Panc1 (cell line): ENCODE measurements around the gene LDLRAD4. TPM values are rescaled to one million over a fixed set of nuclear protein-coding genes. Genes with fewer than 3 reads are reported as not detected.

Experiments
- ATAC-seq: fragments of 200-7000 bp; cut with Tn5 transposase; 2 replicates; pipeline ENCODE4 v1.9.1; 2020; ENCODE audit warnings: mild to moderate bottlenecking, moderate library complexity
- BruUV-seq: library from RNA; stranded (reverse); fragments of 400-500 nt; replicated peaks from 2 replicates; lab custom pipeline; 2021; lab: Mats Ljungman, UMichigan
- CTCF ChIA-PET: fragments of 300-600 bp; sonication (Branson Sonifier 250); formaldehyde crosslinking; loops from one replicate; lab custom pipeline; 2022; ENCODE audit warnings: antibody characterized with exemption; lab: Charles Lee
- POLR2A ChIA-PET: fragments of 300-600 bp; sonication (Branson Sonifier 250); formaldehyde crosslinking; loops from one replicate; lab custom pipeline; 2022; ENCODE audit warnings: antibody characterized with exemption; lab: Charles Lee
- DNase-seq: peaks from one replicate; pipeline ENCODE4 v3.0.0-alpha.2; 2010; ENCODE audit warnings: low read depth, low spot score
- H3K27ac ChIP-seq: 2 replicates; pipeline ENCODE4 v1.5.1; 2011; ENCODE audit warnings: mild to moderate bottlenecking, low read length, inconsistent platforms
- H3K27me3 ChIP-seq: fragments of 200-500 bp; sonication (Bioruptor generic); 2 replicates; pipeline ENCODE4 v1.6.0; 2014; ENCODE audit warnings: low read length, inconsistent platforms; ENCODE audit not compliant: control insufficient read depth, insufficient read depth
- H3K36me3 ChIP-seq: fragments of 200-500 bp; sonication (Bioruptor generic); 2 replicates; pipeline ENCODE4 v1.5.1; 2014; ENCODE audit warnings: inconsistent platforms, mild to moderate bottlenecking, low read length, moderate library complexity; ENCODE audit not compliant: control insufficient read depth, insufficient read depth
- H3K4me1 ChIP-seq: 2 replicates; pipeline ENCODE4 v1.5.1; 2011; ENCODE audit warnings: inconsistent platforms, mild to moderate bottlenecking, low read length, moderate library complexity; ENCODE audit not compliant: control insufficient read depth, insufficient read depth
- H3K4me3 ChIP-seq, 2 experiments: 2 replicates each; pipeline ENCODE4 v1.5.1; 2011 to 2012; ENCODE audit warnings: low read depth in 2 of 2, low read length in 2 of 2, mild to moderate bottlenecking in 2 of 2, inconsistent platforms in 1 of 2, moderate library complexity in 1 of 2
- H3K9me3 ChIP-seq: fragments of 200-500 bp; sonication (Bioruptor generic); 2 replicates; pipeline ENCODE4 v1.5.1; 2014; ENCODE audit warnings: low read depth, mild to moderate bottlenecking, inconsistent platforms, low read length, moderate library complexity; ENCODE audit not compliant: control insufficient read depth, insufficient read depth
- CTCF ChIP-seq: fragments of 450-650 bp; IDR thresholded peaks from 2 replicates; pipeline ENCODE4 v1.5.1; 2017; ENCODE audit warnings: mild to moderate bottlenecking
- POLR2AphosphoS5 ChIP-seq: IDR thresholded peaks from 2 replicates; pipeline ENCODE4 v1.6.1; 2012; ENCODE audit warnings: mild to moderate bottlenecking, low read depth, low read length, moderate library complexity
- REST ChIP-seq, 2 experiments: IDR thresholded peaks; 2 replicates each; pipeline ENCODE4 v1.6.1; 2011 to 2012; ENCODE audit warnings: low read depth in 2 of 2, control low read depth in 1 of 2, low read length in 1 of 2, mild to moderate bottlenecking in 1 of 2, moderate library complexity in 1 of 2; ENCODE audit not compliant: insufficient read depth in 1 of 2
- SIN3A ChIP-seq: IDR thresholded peaks from 2 replicates; pipeline ENCODE4 v1.6.1; 2012; ENCODE audit warnings: low read depth, mild to moderate bottlenecking, low read length, moderate library complexity, borderline replicate concordance; ENCODE audit not compliant: insufficient read depth
- TCF7L2 ChIP-seq: IDR thresholded peaks from 2 replicates; pipeline ENCODE4 v1.6.1; 2011; ENCODE audit warnings: mild to moderate bottlenecking, low read depth, low read length, inconsistent platforms
- in situ Hi-C: cut with HindIII; loops from 2 replicates; pipeline ENCODE4 v1.10.0; 2016; ENCODE audit warnings: low sequenced_read_pairs, low pct_unique_long_range_greater_than_20kb
- intact Hi-C: fragments of 100-400 bp; cut with micrococcal nuclease; formaldehyde crosslinking; loops from one replicate; pipeline ENCODE4 v1.10.0; 2022; ENCODE audit not compliant: unreplicated experiment
- total RNA-seq: library from RNA; stranded (reverse); gene quantifications from one replicate; pipeline ENCODE4 v1.2.1, GENCODE V29; 2021; ENCODE audit not compliant: unreplicated experiment

Gene LDLRAD4
- total RNA-seq, 1 experiment from 2014 or later = 0.28 TPM

- TF ChIP-seq POLR2AphosphoS5 = no peak
- no peak for TF ChIP-seq SIN3A
- TF ChIP-seq REST (IDR thresholded peaks at IDR 0.05; ENCODE audit: insufficient read depth in 1 of 2, low read depth in 2 of 2, low read length in 1 of 2) = no peak
- TF ChIP-seq TCF7L2 = no peak
- TF ChIP-seq CTCF = no peak
- ATAC-seq = no peak
These were observed 309.2 kb downstream of the LDLRAD4 start for GRCh38 chr18:13527730-13528129.

GRCh38 chr18:13528739-13529392 lies 310.3 kb downstream of the LDLRAD4 start:
- ATAC-seq = no peak
- POLR2A ChIA-PET = no interaction called here
- TF ChIP-seq POLR2AphosphoS5 (no peak), SIN3A (no peak), REST (IDR thresholded peaks at IDR 0.05; ENCODE audit: insufficient read depth in 1 of 2, low read depth in 2 of 2, low read length in 1 of 2) (no peak), CTCF (no peak), TCF7L2 (no peak)
- in situ Hi-C loops (no loop called here), intact Hi-C loops (no loop called here)
- H3K27ac ChIP-seq = no peak overlapping the region
- DNase-seq = no peak
- no peaks in the 10 kb centered on the region for H3K9me3 ChIP-seq
- H3K36me3 ChIP-seq = no peaks in the 10 kb centered on the region
- no peaks in the 10 kb centered on the region for H3K4me1 ChIP-seq
- BruUV-seq = no TSS peak
- peaks cover 16% of the 10 kb centered on the region for H3K27me3 ChIP-seq
- CTCF ChIA-PET = no interaction called here
- no peak overlapping the region for H3K4me3 ChIP-seq

More at GRCh38 chr18:13527730-13528129, 309.2 kb downstream of the LDLRAD4 start:
- ChIA-PET CTCF (no interaction called here), POLR2A (no interaction called here)
- Histone ChIP-seq H3K9me3 (no peaks in the 10 kb centered on the region), H3K27ac (no peak overlapping the region), H3K27me3 (peaks cover 9% of the 10 kb centered on the region), H3K36me3 (no peaks in the 10 kb centered on the region), H3K4me1 (no peaks in the 10 kb centered on the region), H3K4me3 (no peak overlapping the region)
- in situ Hi-C loops (no loop called here), intact Hi-C loops (no loop called here)
- DNase-seq = no peak
- BruUV-seq = no TSS peak
